Ishikawa (cell line): ENCODE results near the gene RHOT2.

Experiments
- CEBPB ChIP-seq: IDR thresholded peaks from 2 replicates; pipeline ENCODE4 v1.6.1; 2012
- CREB1 ChIP-seq: IDR thresholded peaks from 2 replicates; pipeline ENCODE4 v1.6.1; 2012; ENCODE audit warnings: low read depth
- EGR1 ChIP-seq: IDR thresholded peaks from 2 replicates; pipeline ENCODE4 v1.6.1; 2012
- EP300 ChIP-seq: IDR thresholded peaks from 2 replicates; pipeline ENCODE4 v1.6.1; 2012; ENCODE audit warnings: borderline replicate concordance
- MAX ChIP-seq: IDR thresholded peaks from 2 replicates; pipeline ENCODE4 v1.6.1; 2012
- RAD21 ChIP-seq: IDR thresholded peaks from 2 replicates; pipeline ENCODE4 v1.6.1; 2012; ENCODE audit warnings: low read depth
- REST ChIP-seq: IDR thresholded peaks from 2 replicates; pipeline ENCODE4 v1.6.1; 2012; ENCODE audit warnings: low read depth, mild to moderate bottlenecking
- TEAD4 ChIP-seq: IDR thresholded peaks from 2 replicates; pipeline ENCODE4 v1.6.1; 2012
- USF1 ChIP-seq: IDR thresholded peaks from 2 replicates; pipeline ENCODE4 v1.6.1; 2012
- YY1 ChIP-seq: IDR thresholded peaks from 2 replicates; pipeline ENCODE4 v1.6.1; 2012; ENCODE audit warnings: low read depth

GRCh38 chr16:625977-626765 lies 41.8 kb upstream of the RHOT2 start:
- TF ChIP-seq REST (no peak), USF1 (no peak), MAX (no peak), CREB1 (no peak), RAD21 (no peak), CEBPB (no peak), EP300 (no peak), YY1 (no peak), EGR1 (no peak), TEAD4 (no peak)
